H9 (cell line): ENCODE results near the gene ISCA1. TPM values are rescaled to one million over a fixed set of nuclear protein-coding genes. Genes with fewer than 3 reads are reported as not detected.

Source experiments
- DNase-seq: peaks from one replicate; pipeline ENCODE4 v3.0.0-alpha.2; 2017
- H2AFZ ChIP-seq: one replicate; pipeline ENCODE4 v1.6.1; 2013; ENCODE audit warnings: mild to moderate bottlenecking, low read length, control low read depth, moderate library complexity
- H2AK5ac ChIP-seq: 2 replicates; pipeline ENCODE4 v1.6.1; 2013; ENCODE audit warnings: low read length, control low read depth, mixed read lengths; ENCODE audit not compliant: insufficient read length
- H2BK120ac ChIP-seq: one replicate; pipeline ENCODE4 v1.6.1; 2013; ENCODE audit warnings: low read depth, mild to moderate bottlenecking, low read length, control low read depth, inconsistent platforms; ENCODE audit not compliant: poor library complexity, severe bottlenecking
- H2BK12ac ChIP-seq: 2 replicates; pipeline ENCODE4 v1.6.1; 2013; ENCODE audit warnings: low read length, control low read depth, mixed read lengths, low read depth; ENCODE audit not compliant: insufficient read length
- H2BK15ac ChIP-seq: 2 replicates; pipeline ENCODE4 v1.6.1; 2013; ENCODE audit warnings: low read depth, low read length, control low read depth
- H2BK20ac ChIP-seq: one replicate; pipeline ENCODE4 v1.6.1; 2013; ENCODE audit warnings: low read depth, mild to moderate bottlenecking, low read length, control low read depth, inconsistent platforms; ENCODE audit not compliant: poor library complexity, severe bottlenecking
- H2BK5ac ChIP-seq: 2 replicates; pipeline ENCODE4 v1.6.1; 2013; ENCODE audit warnings: low read length, control low read depth, mixed read lengths; ENCODE audit not compliant: insufficient read length
- H3K14ac ChIP-seq: 2 replicates; pipeline ENCODE4 v1.6.1; 2013; ENCODE audit warnings: low read length, control low read depth; ENCODE audit not compliant: insufficient read depth
- H3K18ac ChIP-seq: 2 replicates; pipeline ENCODE4 v1.6.1; 2013; ENCODE audit warnings: low read depth, mild to moderate bottlenecking, mixed read lengths, low read length, control low read depth; ENCODE audit not compliant: insufficient read length
- H3K23ac ChIP-seq: 2 replicates; pipeline ENCODE4 v1.6.1; 2013; ENCODE audit warnings: low read length, control low read depth, mixed read lengths, low read depth; ENCODE audit not compliant: insufficient read length
- H3K23me2 ChIP-seq: 2 replicates; pipeline ENCODE4 v1.6.1; 2013; ENCODE audit warnings: low read depth, mild to moderate bottlenecking, mixed read lengths, low read length, control low read depth; ENCODE audit not compliant: insufficient read length, poor library complexity, severe bottlenecking
- H3K27ac ChIP-seq: 2 replicates; pipeline ENCODE4 v1.5.1; 2013; ENCODE audit warnings: low read length, control low read depth, mixed read lengths, low read depth; ENCODE audit not compliant: insufficient read length
- H3K27me3 ChIP-seq: 2 replicates; pipeline ENCODE4 v1.6.1; 2013; ENCODE audit warnings: low read length, control low read depth, inconsistent platforms; ENCODE audit not compliant: insufficient read depth
- H3K4ac ChIP-seq: 2 replicates; pipeline ENCODE4 v1.6.1; 2013; ENCODE audit warnings: low read depth, mild to moderate bottlenecking, control low read depth, inconsistent platforms, low read length, moderate library complexity
- H3K4me1 ChIP-seq: 2 replicates; pipeline ENCODE4 v1.6.1; 2013; ENCODE audit warnings: low read length, control low read depth, inconsistent platforms; ENCODE audit not compliant: insufficient read depth
- H3K4me2 ChIP-seq: 2 replicates; pipeline ENCODE4 v1.6.1; 2013; ENCODE audit warnings: low read length, control low read depth, mixed read lengths; ENCODE audit not compliant: insufficient read length, insufficient read depth
- H3K56ac ChIP-seq: 2 replicates; pipeline ENCODE4 v1.6.1; 2013; ENCODE audit warnings: low read depth, mild to moderate bottlenecking, mixed read lengths, low read length, control low read depth; ENCODE audit not compliant: insufficient read length
- H3K79me1 ChIP-seq: 2 replicates; pipeline ENCODE4 v1.6.1; 2013; ENCODE audit warnings: low read depth, mild to moderate bottlenecking, moderate library complexity, low read length, control low read depth, inconsistent platforms; ENCODE audit not compliant: insufficient read depth, poor library complexity, severe bottlenecking
- H3K79me2 ChIP-seq: 2 replicates; pipeline ENCODE4 v1.6.1; 2013; ENCODE audit warnings: low read length, control low read depth, inconsistent platforms; ENCODE audit not compliant: insufficient read depth
- H3K9ac ChIP-seq: 2 replicates; pipeline ENCODE4 v1.6.1; 2013; ENCODE audit warnings: low read length, control low read depth, mixed read lengths; ENCODE audit not compliant: insufficient read length; ENCODE audit errors: extremely low read depth
- H3K9me3 ChIP-seq: one replicate; pipeline ENCODE4 v1.6.1; 2013; ENCODE audit warnings: low read depth, low read length, inconsistent platforms; ENCODE audit not compliant: control insufficient read depth
- H3T11ph ChIP-seq: one replicate; pipeline ENCODE4 v1.6.1; 2013; ENCODE audit warnings: mild to moderate bottlenecking, low read length, control low read depth, inconsistent platforms
- H4K20me1 ChIP-seq: one replicate; pipeline ENCODE4 v1.6.1; 2013; ENCODE audit not compliant: control insufficient read depth, insufficient read length, insufficient read depth
- H4K5ac ChIP-seq: 2 replicates; pipeline ENCODE4 v1.6.1; 2013; ENCODE audit warnings: low read depth, mild to moderate bottlenecking, mixed read lengths, low read length, control low read depth; ENCODE audit not compliant: insufficient read length
- H4K8ac ChIP-seq: replicated peaks from 2 replicates; pipeline ENCODE4 v1.6.1; 2013; ENCODE audit warnings: low read length, control low read depth, mixed read lengths, low read depth; ENCODE audit not compliant: insufficient read length
- H4K91ac ChIP-seq: 2 replicates; pipeline ENCODE4 v1.6.1; 2013; ENCODE audit warnings: low read depth, mild to moderate bottlenecking, moderate library complexity, mixed read lengths, low read length, control low read depth; ENCODE audit not compliant: insufficient read length
- H3K27ac Mint-ChIP-seq, 3 experiments: 2 replicates in 2 of 3; 3 replicates in 1 of 3; pipeline ENCODE4 v1.8.0; 2020 to 2021; ENCODE audit warnings: mixed read lengths in 3 of 3, mild to moderate bottlenecking in 1 of 3, moderate library complexity in 1 of 3
- H3K27me3 Mint-ChIP-seq: 2 replicates; pipeline ENCODE4 v1.8.0; 2021; ENCODE audit warnings: low read depth, mild to moderate bottlenecking, moderate library complexity, mixed read lengths
- H3K36me3 Mint-ChIP-seq, 3 experiments: 2 replicates in 2 of 3; 3 replicates in 1 of 3; pipeline ENCODE4 v1.8.0; 2020 to 2021; ENCODE audit warnings: low read depth in 3 of 3, mixed read lengths in 3 of 3; ENCODE audit not compliant: insufficient read depth in 1 of 3
- H3K4me1 Mint-ChIP-seq, 2 experiments: 2 replicates each; pipeline ENCODE4 v1.8.0; 2020; ENCODE audit warnings: mixed read lengths in 2 of 2
- H3K4me3 Mint-ChIP-seq, 2 experiments: 2 replicates in 1 of 2; 3 replicates in 1 of 2; pipeline ENCODE4 v1.8.0; 2020 to 2021; ENCODE audit warnings: mild to moderate bottlenecking in 2 of 2, mixed read lengths in 2 of 2, moderate library complexity in 1 of 2
- H3K9me3 Mint-ChIP-seq, 2 experiments: 2 replicates in 1 of 2; 3 replicates in 1 of 2; pipeline ENCODE4 v1.8.0; 2020; ENCODE audit warnings: mild to moderate bottlenecking in 2 of 2, mixed read lengths in 2 of 2, moderate library complexity in 1 of 2
- CTCF ChIP-seq: fragments of 200-600 bp; sonication (generic); conservative IDR thresholded peaks from 3 replicates; pipeline ENCODE4 v1.8.0; 2021; ENCODE audit warnings: antibody characterized with exemption, mild to moderate bottlenecking
- WGBS: extraction: QIAGEN DNeasy Blood & Tissue Kit; methylation state at CpG from one replicate; pipeline ENCODE4 v1.1.7; 2013; ENCODE audit warnings: missing lambda C conversion rate, low lambda C conversion rate, mixed read lengths; ENCODE audit not compliant: insufficient read length; ENCODE audit errors: extremely low coverage; 5-methylcytosine and 5-hydroxymethylcytosine counted together
- total RNA-seq: library from RNA; stranded (reverse); gene quantifications from 2 replicates; pipeline ENCODE4 v1.2.1, GENCODE V29; 2021

Gene ISCA1
- total RNA-seq, 1 experiment from 2014 or later, result 33.3 TPM

- no peak overlapping the region for H3K27ac ChIP-seq
- H3K79me1 ChIP-seq, result no peaks in the 10 kb centered on the region
- Mint-ChIP-seq H3K27ac (peak overlapping the region in 1 of 3 experiments; percentile 8; a peak in 2 of 7 replicates), H3K36me3 (peaks cover 17 to 33% (median 22%) of the 10 kb centered on the region in 3 experiments; a peak in 6 of 7 replicates), H3K4me1 (peaks cover 8 to 9% of the 10 kb centered on the region in 2 experiments), H3K27me3 (no peaks in the 10 kb centered on the region), H3K9me3 (no peaks in the 10 kb centered on the region), H3K4me3 (no peak overlapping the region)
- no peaks in the 10 kb centered on the region for H3K79me2 ChIP-seq
- no CpG with 5 or more reads among the region's 6 CpGs for WGBS
- H3K4ac ChIP-seq, result no peak overlapping the region
- no peak for DNase-seq
- H3K23ac ChIP-seq, result no peak overlapping the region
- no peak overlapping the region for H2BK20ac ChIP-seq
- no peak overlapping the region for H4K8ac ChIP-seq
- H2BK15ac ChIP-seq, result no peak overlapping the region
- no peak overlapping the region for H2AK5ac ChIP-seq
- no peak overlapping the region for H2BK5ac ChIP-seq
- H2AFZ ChIP-seq, result no peak overlapping the region
- H4K5ac ChIP-seq, result no peak overlapping the region
- no peaks in the 10 kb centered on the region for H3K4me1 ChIP-seq
- H3K4me2 ChIP-seq, result no peak overlapping the region
- no peaks in the 10 kb centered on the region for H3K27me3 ChIP-seq
- no peaks in the 10 kb centered on the region for H3K9me3 ChIP-seq
- no peak overlapping the region for H3K56ac ChIP-seq
- no peak overlapping the region for H2BK120ac ChIP-seq
- H2BK12ac ChIP-seq, result no peak overlapping the region
- H3K9ac ChIP-seq, result no peak overlapping the region
- no peak for TF ChIP-seq CTCF
- no peak overlapping the region for H3T11ph ChIP-seq
- no peaks in the 10 kb centered on the region for H4K20me1 ChIP-seq
- H3K23me2 ChIP-seq, result no peaks in the 10 kb centered on the region
- no peak overlapping the region for H3K14ac ChIP-seq
- no peak overlapping the region for H4K91ac ChIP-seq
- H3K18ac ChIP-seq, result no peak overlapping the region
Observed at GRCh38 chr9:86263876-86264275, 18.5 kb downstream of the ISCA1 start.
